Smooth muscle cell (in vitro differentiated cells): ENCODE measurements around the gene HPRT1. TPM values are rescaled to one million over a fixed set of nuclear protein-coding genes. Genes with fewer than 3 reads are reported as not detected.
A peak's percentile ranks its signal among the peaks of the same experiment; 100 is the strongest.

Source experiments
- DNase-seq: peaks from one replicate; lab custom pipeline; 2025; ENCODE audit not compliant: unreplicated experiment; lab: John Stamatoyannopoulos, UW
- H2AFZ ChIP-seq: fragments of 200-600 bp; sonication (generic); 2 replicates; pipeline ENCODE4 v1.6.0; 2016; ENCODE audit warnings: antibody characterized with exemption, low read depth, mild to moderate bottlenecking
- H3F3A ChIP-seq: fragments of 200-600 bp; sonication (generic); 2 replicates; pipeline ENCODE4 v1.6.0; 2017; ENCODE audit warnings: antibody characterized with exemption, low read depth
- H3K27ac ChIP-seq: fragments of 200-600 bp; sonication (generic); 2 replicates; pipeline ENCODE4 v1.5.1; 2016; ENCODE audit warnings: low read depth, mild to moderate bottlenecking
- H3K27me3 ChIP-seq: fragments of 200-600 bp; sonication (generic); 2 replicates; pipeline ENCODE4 v1.6.1; 2016; ENCODE audit warnings: low read depth, mild to moderate bottlenecking
- H3K36me3 ChIP-seq: fragments of 200-600 bp; sonication (generic); 2 replicates; pipeline ENCODE4 v1.5.1; 2016; ENCODE audit warnings: low read depth
- H3K4me1 ChIP-seq: fragments of 200-600 bp; sonication (generic); 2 replicates; pipeline ENCODE4 v1.5.1; 2016; ENCODE audit warnings: low read depth
- H3K4me2 ChIP-seq: fragments of 200-600 bp; sonication (generic); 2 replicates; pipeline ENCODE4 v1.6.0; 2016; ENCODE audit warnings: mild to moderate bottlenecking
- H3K4me3 ChIP-seq: fragments of 200-600 bp; sonication (generic); 2 replicates; pipeline ENCODE4 v1.5.1; 2016; ENCODE audit warnings: mild to moderate bottlenecking
- H3K79me2 ChIP-seq: fragments of 200-600 bp; sonication (generic); 2 replicates; pipeline ENCODE4 v1.6.0; 2016; ENCODE audit warnings: low read depth, mild to moderate bottlenecking
- H3K9ac ChIP-seq: fragments of 200-600 bp; sonication (generic); 2 replicates; pipeline ENCODE4 v1.6.0; 2016; ENCODE audit warnings: low read depth
- H3K9me3 ChIP-seq: fragments of 200-600 bp; sonication (generic); replicated peaks from 2 replicates; pipeline ENCODE4 v1.5.1; 2016; ENCODE audit warnings: low read depth
- H4K20me1 ChIP-seq: fragments of 200-600 bp; sonication (generic); 2 replicates; pipeline ENCODE4 v1.6.0; 2016; ENCODE audit warnings: low read depth
- CTCF ChIP-seq: fragments of 200-600 bp; sonication (generic); IDR thresholded peaks from 2 replicates; pipeline ENCODE4 v1.5.1; 2017; ENCODE audit warnings: borderline replicate concordance, mild to moderate bottlenecking, antibody characterized with exemption; ENCODE audit not compliant: insufficient read depth, poor library complexity, severe bottlenecking
- WGBS: methylation state at CpG from one replicate; pipeline ENCODE4 v1.1.7; 2016; ENCODE audit warnings: low lambda C conversion rate; 5-methylcytosine and 5-hydroxymethylcytosine counted together
- microRNA counts: library from miRNA; unstranded; fragments of <30 nt; microRNA quantifications from one replicate; lab custom pipeline; 2016
- microRNA-seq: library from miRNA; unstranded; fragments of <30 nt; microRNA quantifications from one replicate; pipeline ENCODE4, GENCODE V29; 2016; ENCODE audit warnings: borderline number of aligned reads
- polyA plus RNA-seq: library from polyadenylated mRNA; unstranded; fragments of >200 nt; fragmentation: Nextera tagmentation; extraction: Ambion mirVana; gene quantifications from 2 replicates; pipeline ENCODE4 v1.2.1, GENCODE V29; 2016
- small RNA-seq: library from RNA; depleted of rRNA; stranded (forward); fragments of <200 nt; gene quantifications from one replicate; pipeline ENCODE3, GENCODE V24; 2014
- total RNA-seq: library from RNA; depleted of rRNA; stranded (reverse); fragments of >200 nt; gene quantifications from 2 replicates; pipeline ENCODE4 v1.2.3, GENCODE V29; 2014

HPRT1 gene
- total and polyA plus RNA-seq, 2 experiments from 2014 or later = 12.6 to 16.2 TPM

- Histone ChIP-seq H3K27ac (peak overlapping the region; percentile 75), H4K20me1 (no peaks in the 10 kb centered on the region), H3K79me2 (peaks cover 21% of the 10 kb centered on the region), H3F3A (peaks cover 9% of the 10 kb centered on the region), H3K4me1 (no peaks in the 10 kb centered on the region), H3K9me3 (no peaks in the 10 kb centered on the region), H3K36me3 (no peaks in the 10 kb centered on the region), H3K9ac (peak overlapping the region; percentile 69), H2AFZ (peak overlapping the region; percentile 4), H3K4me3 (peak overlapping the region; percentile 56), H3K4me2 (peak overlapping the region; percentile 87), H3K27me3 (no peaks in the 10 kb centered on the region)
- 38% methylated on average over 33 of the region's 33 CpGs for WGBS
- no peak for TF ChIP-seq CTCF
- DNase-seq = no peak
Observed at GRCh38 chrX:134548257-134549201, 88.6 kb downstream of the HPRT1 start.

MicroRNAs within 50 kb of the gene (microRNA counts, 767-probe panel; counts per million panel counts)
- 183 counts per million for microRNA hsa-miR-424-5p (lab: Ali Mortazavi, UCI)
- 5,768 counts per million, percentile 27 among the panel's probes with 10 or more counts for microRNA hsa-miR-450a-5p (lab: Ali Mortazavi, UCI)
- 183 counts per million for microRNA hsa-miR-450b-3p (lab: Ali Mortazavi, UCI)
- 183 counts per million for microRNA hsa-miR-450b-5p (lab: Ali Mortazavi, UCI)
- microRNA hsa-miR-503 (lab: Ali Mortazavi, UCI) = 7,684 counts per million, percentile 49 among the panel's probes with 10 or more counts
- 183 counts per million for microRNA hsa-miR-542-3p (lab: Ali Mortazavi, UCI)
- 183 counts per million for microRNA hsa-miR-542-5p (lab: Ali Mortazavi, UCI)

Small RNAs within 50 kb of the gene (microRNA-seq; reads per million reads assigned to microRNA genes)
- gene MIR424 (25,707 reads per million, percentile 97 among the genes with 10 or more reads in this experiment), gene MIR450A1 (11.1 reads per million, percentile 15 among the genes with 10 or more reads in this experiment), gene MIR450A2 (30.4 reads per million, percentile 38 among the genes with 10 or more reads in this experiment), gene MIR450B (28.1 reads per million, percentile 35 among the genes with 10 or more reads in this experiment), gene MIR503 (1,074 reads per million, percentile 81 among the genes with 10 or more reads in this experiment), gene MIR542 (412 reads per million, percentile 72 among the genes with 10 or more reads in this experiment)

Small RNAs within 50 kb of the gene (small RNA-seq; reads per million reads assigned to genes)
- gene AC004383.1 = 0.08 reads per million
- not detected for gene MIR450A1
- not detected for gene MIR450A2
- 4.1 reads per million, percentile 59 among the genes with 10 or more reads in this experiment for gene MIR450B
- 6.3 reads per million, percentile 68 among the genes with 10 or more reads in this experiment for gene MIR503
- gene MIR542 = 14.0 reads per million, percentile 84 among the genes with 10 or more reads in this experiment

Other genes starting within 250 kb of the HPRT1 start
- gene CCDC160, start 223.0 kb upstream of the HPRT1 start, total RNA-seq = 0.13 and 0.40 TPM in 2 replicates
- gene CCDC160, start 223.0 kb upstream of the HPRT1 start, polyA plus RNA-seq = 0.29 and 1.2 TPM in 2 replicates
- 27.8 and 36.1 TPM in 2 replicates for gene PHF6, start 86.9 kb upstream of the HPRT1 start, total RNA-seq
- 13.8 and 15.2 TPM in 2 replicates for gene PHF6, start 86.9 kb upstream of the HPRT1 start, polyA plus RNA-seq
- 0.31 and 1.0 TPM in 2 replicates for gene PLAC1, start 198.3 kb downstream of the HPRT1 start, total RNA-seq
- 1.1 TPM in 2 replicates for gene PLAC1, start 198.3 kb downstream of the HPRT1 start, polyA plus RNA-seq